GM21737 (cell line): ENCODE results near the gene TBC1D9B.

ENCODE experiments used
- ATAC-seq: cut with Tn5 transposase; IDR thresholded peaks from one replicate; pipeline ENCODE4 v1.9.1; 2021; ENCODE audit warnings: mild to moderate bottlenecking, moderate library complexity; ENCODE audit not compliant: unreplicated experiment

The TBC1D9B gene

GRCh38 chr5:179907556-179908324, at the start of gene TBC1D9B:
Gene TBC1D9B, minus strand, starts transcription at chr5:179907897. Its CDS starts 76 bp downstream, at chr5:179907821.
- ATAC-seq = peak; percentile 85

GRCh38 chr5:179955630-179956029, 47.9 kb upstream of the TBC1D9B start:
- ATAC-seq = no peak

- no peak for ATAC-seq
Observed at GRCh38 chr5:179955062-179955461, 47.4 kb upstream of the TBC1D9B start.

GRCh38 chr5:179954434-179954833, 46.7 kb upstream of the TBC1D9B start:
- no peak for ATAC-seq

GRCh38 chr5:179953987-179954386, 46.3 kb upstream of the TBC1D9B start:
- ATAC-seq = no peak

- ATAC-seq = no peak
Observed at GRCh38 chr5:179936976-179937681, 29.4 kb upstream of the TBC1D9B start.

- no peak for ATAC-seq
Observed at GRCh38 chr5:179930788-179931473, 23.2 kb upstream of the TBC1D9B start.

GRCh38 chr5:179927824-179928223, 20.1 kb upstream of the TBC1D9B start:
- ATAC-seq = no peak

- no peak for ATAC-seq
Observed at GRCh38 chr5:179926657-179927056, 19.0 kb upstream of the TBC1D9B start.

GRCh38 chr5:179923436-179923835, 15.7 kb upstream of the TBC1D9B start:
- no peak for ATAC-seq

- ATAC-seq = no peak
Observed at GRCh38 chr5:179920175-179920574, 12.5 kb upstream of the TBC1D9B start.

GRCh38 chr5:179919487-179920060, 11.9 kb upstream of the TBC1D9B start:
- no peak for ATAC-seq

- ATAC-seq = no peak
Observed at GRCh38 chr5:179918742-179919486, 11.2 kb upstream of the TBC1D9B start.

- ATAC-seq = no peak
Observed at GRCh38 chr5:179916523-179916922, 8.8 kb upstream of the TBC1D9B start.

- ATAC-seq = no peak
Observed at GRCh38 chr5:179915406-179915935, 7.8 kb upstream of the TBC1D9B start.

GRCh38 chr5:179914032-179914755, 6.5 kb upstream of the TBC1D9B start:
- no peak for ATAC-seq

GRCh38 chr5:179913461-179913860, 5.8 kb upstream of the TBC1D9B start:
- ATAC-seq = no peak

- ATAC-seq = no peak
Observed at GRCh38 chr5:179912951-179913350, 5.3 kb upstream of the TBC1D9B start.

GRCh38 chr5:179912386-179912785, 4.7 kb upstream of the TBC1D9B start:
- ATAC-seq = no peak

- ATAC-seq = no peak
Observed at GRCh38 chr5:179909224-179909623, 1.5 kb upstream of the TBC1D9B start.
